ENCODE measurements around the gene SCRG1.

DNA sequence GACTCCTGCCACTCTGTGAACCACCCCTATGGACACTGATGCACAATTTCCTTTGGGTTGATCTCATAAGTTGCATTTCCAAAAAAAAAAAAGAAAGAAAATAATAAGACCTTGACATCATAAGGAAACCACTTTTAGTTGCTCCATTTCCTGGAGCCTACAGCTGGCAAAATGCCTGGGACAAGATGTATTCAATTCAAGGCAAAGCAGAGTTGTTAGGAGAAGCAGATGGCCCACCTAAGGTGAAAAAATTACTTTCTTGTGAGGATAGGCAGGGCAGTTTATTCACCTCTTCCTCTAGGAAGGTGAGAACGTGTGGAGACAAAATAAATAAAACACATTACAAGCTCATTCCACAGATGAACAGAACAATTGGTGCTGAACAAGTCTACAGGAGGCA, 14.1 kb upstream of the SCRG1 start:
- TF ChIP-seq, protein P1, sequence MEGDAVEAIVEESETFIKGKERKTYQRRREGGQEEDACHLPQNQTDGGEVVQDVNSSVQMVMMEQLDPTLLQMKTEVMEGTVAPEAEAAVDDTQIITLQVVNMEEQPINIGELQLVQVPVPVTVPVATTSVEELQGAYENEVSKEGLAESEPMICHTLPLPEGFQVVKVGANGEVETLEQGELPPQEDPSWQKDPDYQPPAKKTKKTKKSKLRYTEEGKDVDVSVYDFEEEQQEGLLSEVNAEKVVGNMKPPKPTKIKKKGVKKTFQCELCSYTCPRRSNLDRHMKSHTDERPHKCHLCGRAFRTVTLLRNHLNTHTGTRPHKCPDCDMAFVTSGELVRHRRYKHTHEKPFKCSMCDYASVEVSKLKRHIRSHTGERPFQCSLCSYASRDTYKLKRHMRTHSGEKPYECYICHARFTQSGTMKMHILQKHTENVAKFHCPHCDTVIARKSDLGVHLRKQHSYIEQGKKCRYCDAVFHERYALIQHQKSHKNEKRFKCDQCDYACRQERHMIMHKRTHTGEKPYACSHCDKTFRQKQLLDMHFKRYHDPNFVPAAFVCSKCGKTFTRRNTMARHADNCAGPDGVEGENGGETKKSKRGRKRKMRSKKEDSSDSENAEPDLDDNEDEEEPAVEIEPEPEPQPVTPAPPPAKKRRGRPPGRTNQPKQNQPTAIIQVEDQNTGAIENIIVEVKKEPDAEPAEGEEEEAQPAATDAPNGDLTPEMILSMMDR (IDR thresholded peaks at IDR 0.05; ENCODE audit: low read depth, low read length) = no peak
- TF ChIP-seq EZH2phosphoT487 (IDR thresholded peaks at IDR 0.05; ENCODE audit: low read depth) = no peak

Data from OCI-LY3 (cell line).